Measurements from ENCODE around the gene BAIAP2. TPM values are rescaled to one million over a fixed set of nuclear protein-coding genes. Genes with fewer than 3 reads are reported as not detected.

Gene BAIAP2
- total and polyA plus RNA-seq, 2 donors (not counting 1 experiment from before 2014, with no cell fraction given): 1.3 to 12.0 TPM

GRCh38 chr17:81115749-81116464, 81.0 kb downstream of the BAIAP2 start:
- Histone ChIP-seq H4K20me1 (ENCODE audit: control insufficient read depth, insufficient read depth, low read length, poor library complexity, severe bottlenecking) (no peaks in the 10 kb centered on the region), H3K9ac (ENCODE audit: low read length) (no peak overlapping the region), H2AFZ (ENCODE audit: insufficient read depth, low read depth, low read length, poor library complexity, severe bottlenecking) (no peak overlapping the region), H3K4me1 (ENCODE audit: control insufficient read depth in 2 of 2, insufficient read depth in 2 of 2, low read length in 2 of 2) (peaks cover 6 to 12% of the 10 kb centered on the region in 2 donors), H3K79me2 (ENCODE audit: control insufficient read depth, insufficient read depth, low read length) (no peaks in the 10 kb centered on the region), H3K27ac (ENCODE audit: low read length in 2 of 2) (no peak overlapping the region), H3K27me3 (replicated peaks in 1 of 4; ENCODE audit: control extremely low read depth in 1 of 4, control insufficient read depth in 3 of 4, insufficient read depth in 4 of 4, low read length in 3 of 4) (peaks cover 0 to 11% (median 0%) of the 10 kb centered on the region in 4 experiments), H3K4me3 (ENCODE audit: control extremely low read depth in 1 of 5, extremely low read depth in 1 of 5, insufficient read depth in 1 of 5, low read depth in 2 of 5, low read length in 4 of 5) (no peak overlapping the region), H3K9me3 (ENCODE audit: control extremely low read depth in 1 of 3, control insufficient read depth in 2 of 3, insufficient read depth in 1 of 3, low read length in 2 of 3) (peaks cover 0 to 5% (median 0%) of the 10 kb centered on the region in 3 donors), H3K4me2 (replicated peaks; ENCODE audit: low read depth, low read length, poor library complexity, severe bottlenecking) (no peak overlapping the region), H3K36me3 (replicated peaks in 1 of 2; ENCODE audit: control extremely low read depth in 1 of 2, control insufficient read depth in 1 of 2, extremely low read depth in 1 of 2, insufficient read depth in 2 of 2, low read length in 1 of 2) (no peaks in the 10 kb centered on the region)
- no peaks in the 10 kb centered on the region for H3K9me3 Mint-ChIP-seq (ENCODE audit: insufficient read depth)
- 89% methylated on average over 21 of the region's 22 CpGs for WGBS (ENCODE audit: insufficient coverage)
- no peak overlapping the region for H3K27ac Mint-ChIP-seq
- H3K4me3 Mint-ChIP-seq: no peak overlapping the region
- ChIA-PET CTCF (no interaction called here), POLR2A (no interaction called here)
- intact Hi-C loops (cut with micrococcal nuclease): no loop called here
- no peaks in the 10 kb centered on the region for H3K27me3 Mint-ChIP-seq
- no peak for ATAC-seq (ENCODE audit: low read depth)
- no peak for DNase-seq
- H3K4me1 Mint-ChIP-seq: peaks cover 4% of the 10 kb centered on the region
- TF ChIP-seq CTCF (IDR thresholded peaks at IDR 0.05) (no peak), EZH2 (IDR thresholded peaks at IDR 0.05; ENCODE audit: borderline replicate concordance, insufficient read depth, low read depth, low read length, poor library complexity, severe bottlenecking) (no peak)

GRCh38 chr17:81116704-81117103, 81.8 kb downstream of the BAIAP2 start:
- Mint-ChIP-seq H3K9me3 (ENCODE audit: insufficient read depth) (no peaks in the 10 kb centered on the region), H3K27ac (no peak overlapping the region), H3K4me1 (peaks cover 4% of the 10 kb centered on the region), H3K27me3 (no peaks in the 10 kb centered on the region), H3K4me3 (no peak overlapping the region)
- Histone ChIP-seq H3K4me2 (replicated peaks; ENCODE audit: low read depth, low read length, poor library complexity, severe bottlenecking) (no peak overlapping the region), H3K4me3 (ENCODE audit: control extremely low read depth in 1 of 5, extremely low read depth in 1 of 5, insufficient read depth in 1 of 5, low read depth in 2 of 5, low read length in 4 of 5) (no peak overlapping the region), H3K27ac (ENCODE audit: low read length in 2 of 2) (no peak overlapping the region), H3K4me1 (ENCODE audit: control insufficient read depth in 2 of 2, insufficient read depth in 2 of 2, low read length in 2 of 2) (peaks cover 6 to 12% of the 10 kb centered on the region in 2 donors), H3K79me2 (ENCODE audit: control insufficient read depth, insufficient read depth, low read length) (no peaks in the 10 kb centered on the region), H3K9me3 (ENCODE audit: control extremely low read depth in 1 of 3, control insufficient read depth in 2 of 3, insufficient read depth in 1 of 3, low read length in 2 of 3) (peaks cover 0 to 5% (median 0%) of the 10 kb centered on the region in 3 donors), H4K20me1 (ENCODE audit: control insufficient read depth, insufficient read depth, low read length, poor library complexity, severe bottlenecking) (no peaks in the 10 kb centered on the region), H2AFZ (ENCODE audit: insufficient read depth, low read depth, low read length, poor library complexity, severe bottlenecking) (no peak overlapping the region), H3K9ac (ENCODE audit: low read length) (no peak overlapping the region), H3K36me3 (replicated peaks in 1 of 2; ENCODE audit: control extremely low read depth in 1 of 2, control insufficient read depth in 1 of 2, extremely low read depth in 1 of 2, insufficient read depth in 2 of 2, low read length in 1 of 2) (no peaks in the 10 kb centered on the region), H3K27me3 (replicated peaks in 1 of 4; ENCODE audit: control extremely low read depth in 1 of 4, control insufficient read depth in 3 of 4, insufficient read depth in 4 of 4, low read length in 3 of 4) (peaks cover 0 to 11% (median 0%) of the 10 kb centered on the region in 4 experiments)
- 71% methylated on average over 5 of the region's 8 CpGs for WGBS (ENCODE audit: insufficient coverage)
- POLR2A ChIA-PET: no interaction called here
- no peak for DNase-seq
- CTCF ChIA-PET: no interaction called here
- ATAC-seq (ENCODE audit: low read depth): no peak
- intact Hi-C loops (cut with micrococcal nuclease): no loop called here
- TF ChIP-seq EZH2 (IDR thresholded peaks at IDR 0.05; ENCODE audit: borderline replicate concordance, insufficient read depth, low read depth, low read length, poor library complexity, severe bottlenecking) (no peak), CTCF (IDR thresholded peaks at IDR 0.05) (no peak)
